Gastrocnemius medialis (tissue), 4 donors: ENCODE data around the gene C1orf232. TPM values are rescaled to one million over a fixed set of nuclear protein-coding genes. Genes with fewer than 3 reads are reported as not detected.
A peak's percentile ranks its signal among the peaks of the same experiment; 100 is the strongest.

Experiments
- ATAC-seq, 2 donors: fragments of 150-250 bp; one replicate each; pipeline ENCODE4 v1.9.1; 2016
- DNase-seq, 2 donors: peaks; one replicate each; pipeline ENCODE4 v3.0.0-alpha.2; 2019
- H3K27ac ChIP-seq, 4 donors: fragments of 200-600 bp; sonication (generic); 1 replicate in 1 of 4; 2 replicates in 3 of 4; pipeline ENCODE4 v1.5.1; 2016 to 2018; ENCODE audit warnings: mild to moderate bottlenecking in 2 of 4, moderate library complexity in 1 of 4
- H3K27me3 ChIP-seq, 3 donors: fragments of 200-600 bp; sonication (generic) in 2 of 3; 1 replicate in 1 of 3; 2 replicates in 2 of 3; pipeline versions ENCODE4 v1.5.1 to v1.6.0; 2016 to 2019; ENCODE audit warnings: mild to moderate bottlenecking in 1 of 3, moderate library complexity in 1 of 3
- H3K36me3 ChIP-seq, 2 donors: fragments of 200-600 bp; sonication (generic) in 1 of 2; one replicate each; pipeline ENCODE4 v1.5.1; 2017 to 2018
- H3K4me1 ChIP-seq, 2 donors: fragments of 200-600 bp; sonication (generic) in 1 of 2; one replicate each; pipeline ENCODE4 v1.5.1; 2016 to 2017; ENCODE audit warnings: mild to moderate bottlenecking in 2 of 2
- H3K4me3 ChIP-seq, 4 donors: fragments of 200-600 bp; sonication (generic) in 3 of 4; 1 replicate in 1 of 4; 2 replicates in 3 of 4; pipeline ENCODE4 v1.5.1; 2016 to 2019; ENCODE audit warnings: mild to moderate bottlenecking in 2 of 4
- H3K9me3 ChIP-seq, 3 donors: fragments of 200-600 bp; sonication (generic) in 2 of 3; 1 replicate in 1 of 3; 2 replicates in 2 of 3; pipeline ENCODE4 v1.5.1; 2016 to 2019
- CTCF ChIP-seq, 5 experiments: fragments of 450-650 bp in 3 of 5; fragments of 200-600 bp in 2 of 5; sonication (generic) in 2 of 5; IDR thresholded peaks in 4 of 5; conservative IDR thresholded peaks in 1 of 5; 1 replicate in 4 of 5; 2 replicates in 1 of 5; pipeline ENCODE4 v1.5.1; 2016 to 2019; ENCODE audit warnings: antibody characterized with exemption in 5 of 5, mild to moderate bottlenecking in 3 of 5, moderate library complexity in 3 of 5
- POLR2A ChIP-seq, 2 donors: fragments of 450-650 bp; IDR thresholded peaks; one replicate each; pipeline ENCODE4 v1.6.1; 2017; ENCODE audit warnings: antibody characterized with exemption in 2 of 2, mild to moderate bottlenecking in 2 of 2, moderate library complexity in 2 of 2
- in situ Hi-C, 4 donors: fragments of 200-750 bp; cut with MboI; loops; one replicate each; pipeline versions ENCODE4 v1.15.0 to v1.8.0; 2017; ENCODE audit warnings: low sequenced_read_pairs in 4 of 4
- intact Hi-C: fragments of 100-400 bp; cut with DNase I; formaldehyde crosslinking; loops from one replicate; pipeline ENCODE4 v1.15.1; 2023; ENCODE audit warnings: low total_unique reads
- total RNA-seq, 4 donors: library from RNA; depleted of rRNA; stranded (reverse); fragments of >200 nt; gene quantifications; one replicate each; pipeline versions ENCODE4 v1.1.0 to v1.2.3, GENCODE V29; 2016

Gene C1orf232
- total RNA-seq, 4 donors from 2014 or later: not detected

DNA sequence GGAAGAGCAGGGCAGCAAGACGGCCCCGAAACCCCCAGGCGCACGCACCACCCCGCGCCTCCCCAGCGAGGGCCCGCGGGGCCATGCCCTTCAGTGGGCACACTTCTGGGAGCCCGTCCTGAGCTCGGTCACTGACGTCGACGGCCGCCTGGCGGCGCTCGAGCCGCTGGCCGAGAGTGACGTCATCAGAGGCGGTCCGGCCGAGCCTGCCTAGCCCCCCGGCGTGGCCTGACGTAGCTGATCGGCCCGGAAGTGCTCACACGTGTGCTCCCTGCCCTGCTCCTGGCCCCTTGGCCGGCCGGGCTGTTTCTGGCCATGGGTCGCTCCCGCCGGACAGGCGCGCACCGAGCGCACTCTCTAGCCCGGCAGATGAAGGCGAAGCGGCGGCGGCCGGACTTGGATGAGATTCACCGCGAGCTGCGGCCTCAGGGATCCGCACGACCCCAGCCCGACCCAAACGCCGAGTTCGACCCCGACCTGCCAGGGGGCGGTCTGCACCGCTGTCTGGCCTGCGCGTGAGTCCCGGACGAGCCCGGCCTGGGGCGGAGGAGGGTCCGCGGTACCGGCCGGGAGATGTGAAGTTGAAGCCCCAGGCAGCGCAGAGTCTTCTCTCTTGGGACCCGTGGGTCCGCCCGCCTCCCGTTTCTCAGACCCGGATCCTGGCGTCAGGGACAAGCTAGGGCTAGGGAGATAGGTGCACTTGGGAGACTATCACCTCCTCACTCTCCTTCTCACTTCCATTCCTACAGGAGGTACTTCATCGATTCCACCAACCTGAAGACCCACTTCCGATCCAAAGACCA, 1.1 kb upstream of the C1orf232 start, which contains the start of gene ZNF593:
ZNF593 (plus strand) TSS at position 240 of the 803 bp plus-strand sequence; CDS start at position 316, 76 bp downstream.
- Histone ChIP-seq H3K36me3 (peaks cover 0 to 3% of the 10 kb centered on the region in 2 donors), H3K4me3 (peak within 1 kb of the TSS; percentile 73 to 99 (median 86)), H3K9me3 (no peaks in the 10 kb centered on the region), H3K4me1 (peaks cover 20 to 26% of the 10 kb centered on the region in 2 donors), H3K27ac (peak within 1 kb of the TSS; percentile 88 to 97 (median 92)), H3K27me3 (no peaks in the 10 kb centered on the region)
- ATAC-seq (peak; percentile 91 to 93), DNase-seq (peak; percentile 91)
- in situ Hi-C loops (loop anchor here in 3 of 4 donors (5.0 to 25.0 kb wide), 4 partner anchors 57 to 283 kb away; partner anchors contain the start of genes CEP85 (in 1 of the 3), PAQR7 (in 1 of the 3) and SLC30A2 (in 1 of the 3)), intact Hi-C loops (loop anchor here (1.0 kb wide), 1 partner anchor 63 kb away; no protein-coding TSS in a partner anchor)
- TF ChIP-seq CTCF (IDR thresholded peaks at IDR 0.05 in 4 of 5, conservative IDR thresholded peaks at IDR 0.05 in 1 of 5): peak; percentile 93 to 97 (median 95)
- TF ChIP-seq POLR2A (IDR thresholded peaks at IDR 0.05): peak; percentile 85 to 91

GRCh38 chr1:26169198-26169554, 413 bp upstream of the C1orf232 start:
- Histone ChIP-seq H3K36me3 (peaks cover 0 to 3% of the 10 kb centered on the region in 2 donors), H3K27ac (peak overlapping the region; percentile 88 to 97 (median 92)), H3K9me3 (no peaks in the 10 kb centered on the region), H3K4me1 (peaks cover 20 to 29% of the 10 kb centered on the region in 2 donors), H3K4me3 (peak overlapping the region; percentile 73 to 99 (median 86)), H3K27me3 (no peaks in the 10 kb centered on the region)
- in situ Hi-C loops (loop anchor here in 2 of 4 donors (5.0 to 25.0 kb wide), 3 partner anchors 63 to 282 kb away; partner anchors contain the start of genes CEP85 (in 1 of the 2), PAQR7 (in 1 of the 2) and SLC30A2 (in 1 of the 2)), intact Hi-C loops (loop anchor here (1.0 kb wide), 1 partner anchor 64 kb away; no protein-coding TSS in a partner anchor)
- no peak for DNase-seq
- TF ChIP-seq POLR2A (IDR thresholded peaks at IDR 0.05): no peak
- no peak for TF ChIP-seq CTCF (IDR thresholded peaks at IDR 0.05 in 4 of 5, conservative IDR thresholded peaks at IDR 0.05 in 1 of 5)
- ATAC-seq: no peak

DNA sequence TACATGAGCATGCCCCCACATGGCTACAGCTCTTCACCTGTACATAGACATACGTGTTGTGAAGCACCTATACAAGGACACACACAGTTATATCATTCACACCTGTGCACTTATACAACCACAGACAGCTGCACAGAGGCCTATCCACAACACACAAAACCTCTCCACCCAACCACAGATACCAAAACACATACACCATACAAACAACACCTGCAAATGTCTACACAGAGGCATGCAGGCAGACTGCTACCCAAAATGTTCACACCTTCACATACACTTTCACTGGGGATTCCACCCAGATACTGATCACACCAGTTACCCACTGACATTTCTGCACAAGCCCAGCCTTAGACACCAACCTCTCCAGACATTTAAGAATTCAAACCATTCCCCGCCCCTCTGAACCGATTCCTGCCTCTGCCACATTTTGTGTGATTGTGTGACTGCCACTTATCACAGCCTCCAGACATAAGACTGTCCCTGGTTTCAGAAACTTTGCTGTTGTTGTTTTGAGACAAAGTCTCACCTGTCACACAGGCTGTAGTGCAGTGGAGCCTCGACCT, 2.0 kb downstream of the C1orf232 start:
- Histone ChIP-seq H3K4me3 (no peak overlapping the region), H3K9me3 (no peaks in the 10 kb centered on the region), H3K4me1 (peaks cover 15 to 24% of the 10 kb centered on the region in 2 donors), H3K27me3 (no peaks in the 10 kb centered on the region), H3K27ac (no peak overlapping the region), H3K36me3 (peaks cover 0 to 3% of the 10 kb centered on the region in 2 donors)
- in situ Hi-C loops: loop anchor here in 2 of 4 donors (5.0 to 25.0 kb wide), 3 partner anchors 66 to 279 kb away; partner anchors contain the start of genes CEP85 (in 1 of the 2), PAQR7 (in 1 of the 2) and SLC30A2 (in 1 of the 2)
- no peak for ATAC-seq
- no peak for DNase-seq
- intact Hi-C loops: no loop called here
- TF ChIP-seq POLR2A (IDR thresholded peaks at IDR 0.05) (no peak), CTCF (IDR thresholded peaks at IDR 0.05 in 4 of 5, conservative IDR thresholded peaks at IDR 0.05 in 1 of 5) (no peak)

DNA sequence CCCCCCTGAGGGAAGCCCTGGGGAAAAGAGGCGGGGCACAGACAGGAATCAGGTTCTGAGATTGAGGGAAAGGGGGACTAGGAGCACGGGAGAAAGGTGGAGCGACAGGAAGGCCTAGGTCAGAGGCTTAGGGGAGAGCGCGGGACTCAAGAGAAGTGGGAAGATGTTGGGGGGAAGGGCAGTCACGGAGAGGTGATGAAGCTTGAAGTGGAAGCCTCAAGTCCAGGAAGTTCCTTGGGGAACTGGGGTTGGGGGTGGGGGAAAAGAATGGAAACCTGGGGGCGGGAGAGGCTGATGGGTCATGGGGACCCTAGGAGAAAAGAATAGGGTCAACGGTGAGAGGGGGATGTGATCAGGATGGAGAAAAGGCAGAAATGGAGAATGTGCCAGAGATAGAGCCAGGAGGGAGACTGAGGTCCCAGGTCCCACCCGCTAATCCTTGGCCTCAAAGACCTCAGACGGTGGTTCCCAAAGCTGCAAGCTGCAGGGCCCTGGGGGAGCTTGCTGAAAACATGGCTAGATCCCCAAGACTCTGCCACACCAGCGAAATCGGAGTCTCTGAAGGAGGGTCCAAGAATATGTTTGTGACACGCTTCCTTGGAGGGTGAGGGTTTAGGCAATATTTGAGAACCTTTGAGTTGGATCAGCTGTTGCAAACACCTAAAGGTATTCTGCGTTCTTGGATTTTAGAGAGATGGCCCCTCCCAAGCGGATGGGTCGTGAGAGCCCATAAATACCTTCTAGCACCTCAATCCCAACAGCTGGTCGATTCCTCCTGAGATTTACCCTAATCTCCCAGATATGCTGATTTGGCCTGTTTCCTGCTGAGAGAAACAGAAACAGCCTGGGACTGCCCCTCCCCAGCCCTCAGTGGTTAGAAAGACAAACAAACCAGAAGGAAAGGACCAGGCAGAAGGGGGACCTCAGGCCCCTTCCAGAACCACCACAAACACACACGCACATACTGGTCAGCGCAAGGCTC, 3.6 kb downstream of the C1orf232 start:
- ATAC-seq: no peak
- Histone ChIP-seq H3K9me3 (no peaks in the 10 kb centered on the region), H3K4me1 (peaks cover 7 to 15% of the 10 kb centered on the region in 2 donors), H3K4me3 (peak overlapping the region in 1 of 4 donors; percentile 48), H3K27ac (peak overlapping the region; percentile 63 to 76 (median 73)), H3K36me3 (no peaks in the 10 kb centered on the region), H3K27me3 (no peaks in the 10 kb centered on the region)
- TF ChIP-seq CTCF (IDR thresholded peaks at IDR 0.05 in 4 of 5, conservative IDR thresholded peaks at IDR 0.05 in 1 of 5) (no peak), POLR2A (IDR thresholded peaks at IDR 0.05) (no peak)
- intact Hi-C loops: loop anchor here (1.0 to 5.0 kb wide), 2 partner anchors 68 to 128 kb away; no protein-coding TSS in a partner anchor
- in situ Hi-C loops: loop anchor here in 2 of 4 donors (5.0 to 25.0 kb wide), 3 partner anchors 67 to 278 kb away; partner anchors contain the start of genes CEP85 (in 1 of the 2), PAQR7 (in 1 of the 2) and SLC30A2 (in 1 of the 2)
- DNase-seq: no peak
